ENCODE data around the gene CRYAA. TPM values are rescaled to one million over a fixed set of nuclear protein-coding genes. Genes with fewer than 3 reads are reported as not detected.

The CRYAA gene
- polyA plus RNA-seq, 1 donor from 2014 or later: not detected

DNA sequence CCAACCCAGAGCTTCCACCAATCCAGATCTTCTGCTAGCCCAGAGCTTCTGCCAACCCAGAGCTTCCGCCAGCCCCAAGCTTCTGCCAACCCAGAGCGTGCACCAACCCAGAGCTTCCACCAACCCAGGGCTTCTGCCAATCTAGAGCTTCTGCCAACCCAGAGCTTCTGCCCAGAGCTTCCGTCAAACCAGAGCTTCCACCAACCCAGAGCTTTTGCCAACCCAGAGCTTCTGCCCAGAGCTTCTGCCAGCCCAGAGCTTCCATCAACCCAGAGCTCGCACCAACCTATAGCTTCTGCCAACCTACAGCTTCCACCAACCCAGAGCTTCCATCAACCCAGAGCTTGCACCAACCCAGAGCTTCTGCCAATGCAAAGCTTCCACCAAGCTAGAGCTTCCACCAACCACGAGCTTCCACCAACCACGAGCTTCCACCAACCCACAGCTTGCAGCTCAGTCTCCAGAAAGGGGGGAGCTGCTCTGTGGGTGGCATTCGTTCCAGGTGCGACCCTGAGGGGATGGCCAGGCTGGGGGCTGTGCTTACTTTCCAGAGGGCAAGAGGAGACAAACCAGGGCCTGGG lies 23.8 kb downstream of the CRYAA start:
- Histone ChIP-seq H3F3A (ENCODE audit: insufficient read depth, low read length, poor library complexity, severe bottlenecking) (no peaks in the 10 kb centered on the region), H2AFZ (ENCODE audit: low read depth, low read length) (no peak overlapping the region), H3K9me2 (ENCODE audit: insufficient read depth, low read length) (no peaks in the 10 kb centered on the region), H3K79me2 (replicated peaks; ENCODE audit: insufficient read depth, low read length) (no peaks in the 10 kb centered on the region), H3K36me3 (ENCODE audit: insufficient read depth, low read length) (no peaks in the 10 kb centered on the region), H3K27me3 (ENCODE audit: insufficient read depth, low read depth, low read length) (no peaks in the 10 kb centered on the region), H3K9ac (ENCODE audit: low read length) (no peak overlapping the region), H4K20me1 (ENCODE audit: insufficient read depth) (no peaks in the 10 kb centered on the region), H3K9me3 (ENCODE audit: low read length) (no peaks in the 10 kb centered on the region), H3K4me2 (ENCODE audit: low read length) (no peak overlapping the region), H3K27ac (ENCODE audit: low read length) (no peak overlapping the region), H3K4me3 (ENCODE audit: low read length) (no peak overlapping the region)
- TF ChIP-seq EZH2 (IDR thresholded peaks at IDR 0.05; ENCODE audit: borderline replicate concordance, insufficient read depth, low read length, poor library complexity, severe bottlenecking) (no peak), POLR2AphosphoS5 (IDR thresholded peaks at IDR 0.05) (no peak), SMC3 (conservative IDR thresholded peaks at IDR 0.05; ENCODE audit: poor library complexity) (no peak), EP300 (conservative IDR thresholded peaks at IDR 0.05; ENCODE audit: poor library complexity, severe bottlenecking) (no peak), TAF1 (IDR thresholded peaks at IDR 0.05; ENCODE audit: low read depth) (no peak), MXI1 (conservative IDR thresholded peaks at IDR 0.05; ENCODE audit: poor library complexity, severe bottlenecking) (no peak), RAD21 (conservative IDR thresholded peaks at IDR 0.05) (no peak)
- TF ChIP-seq, protein P1, sequence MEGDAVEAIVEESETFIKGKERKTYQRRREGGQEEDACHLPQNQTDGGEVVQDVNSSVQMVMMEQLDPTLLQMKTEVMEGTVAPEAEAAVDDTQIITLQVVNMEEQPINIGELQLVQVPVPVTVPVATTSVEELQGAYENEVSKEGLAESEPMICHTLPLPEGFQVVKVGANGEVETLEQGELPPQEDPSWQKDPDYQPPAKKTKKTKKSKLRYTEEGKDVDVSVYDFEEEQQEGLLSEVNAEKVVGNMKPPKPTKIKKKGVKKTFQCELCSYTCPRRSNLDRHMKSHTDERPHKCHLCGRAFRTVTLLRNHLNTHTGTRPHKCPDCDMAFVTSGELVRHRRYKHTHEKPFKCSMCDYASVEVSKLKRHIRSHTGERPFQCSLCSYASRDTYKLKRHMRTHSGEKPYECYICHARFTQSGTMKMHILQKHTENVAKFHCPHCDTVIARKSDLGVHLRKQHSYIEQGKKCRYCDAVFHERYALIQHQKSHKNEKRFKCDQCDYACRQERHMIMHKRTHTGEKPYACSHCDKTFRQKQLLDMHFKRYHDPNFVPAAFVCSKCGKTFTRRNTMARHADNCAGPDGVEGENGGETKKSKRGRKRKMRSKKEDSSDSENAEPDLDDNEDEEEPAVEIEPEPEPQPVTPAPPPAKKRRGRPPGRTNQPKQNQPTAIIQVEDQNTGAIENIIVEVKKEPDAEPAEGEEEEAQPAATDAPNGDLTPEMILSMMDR (IDR thresholded peaks at IDR 0.05; ENCODE audit: poor library complexity, severe bottlenecking): no peak
- TF ChIP-seq, protein P2, sequence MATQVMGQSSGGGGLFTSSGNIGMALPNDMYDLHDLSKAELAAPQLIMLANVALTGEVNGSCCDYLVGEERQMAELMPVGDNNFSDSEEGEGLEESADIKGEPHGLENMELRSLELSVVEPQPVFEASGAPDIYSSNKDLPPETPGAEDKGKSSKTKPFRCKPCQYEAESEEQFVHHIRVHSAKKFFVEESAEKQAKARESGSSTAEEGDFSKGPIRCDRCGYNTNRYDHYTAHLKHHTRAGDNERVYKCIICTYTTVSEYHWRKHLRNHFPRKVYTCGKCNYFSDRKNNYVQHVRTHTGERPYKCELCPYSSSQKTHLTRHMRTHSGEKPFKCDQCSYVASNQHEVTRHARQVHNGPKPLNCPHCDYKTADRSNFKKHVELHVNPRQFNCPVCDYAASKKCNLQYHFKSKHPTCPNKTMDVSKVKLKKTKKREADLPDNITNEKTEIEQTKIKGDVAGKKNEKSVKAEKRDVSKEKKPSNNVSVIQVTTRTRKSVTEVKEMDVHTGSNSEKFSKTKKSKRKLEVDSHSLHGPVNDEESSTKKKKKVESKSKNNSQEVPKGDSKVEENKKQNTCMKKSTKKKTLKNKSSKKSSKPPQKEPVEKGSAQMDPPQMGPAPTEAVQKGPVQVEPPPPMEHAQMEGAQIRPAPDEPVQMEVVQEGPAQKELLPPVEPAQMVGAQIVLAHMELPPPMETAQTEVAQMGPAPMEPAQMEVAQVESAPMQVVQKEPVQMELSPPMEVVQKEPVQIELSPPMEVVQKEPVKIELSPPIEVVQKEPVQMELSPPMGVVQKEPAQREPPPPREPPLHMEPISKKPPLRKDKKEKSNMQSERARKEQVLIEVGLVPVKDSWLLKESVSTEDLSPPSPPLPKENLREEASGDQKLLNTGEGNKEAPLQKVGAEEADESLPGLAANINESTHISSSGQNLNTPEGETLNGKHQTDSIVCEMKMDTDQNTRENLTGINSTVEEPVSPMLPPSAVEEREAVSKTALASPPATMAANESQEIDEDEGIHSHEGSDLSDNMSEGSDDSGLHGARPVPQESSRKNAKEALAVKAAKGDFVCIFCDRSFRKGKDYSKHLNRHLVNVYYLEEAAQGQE (IDR thresholded peaks at IDR 0.05; ENCODE audit: borderline replicate concordance): no peak

DNA sequence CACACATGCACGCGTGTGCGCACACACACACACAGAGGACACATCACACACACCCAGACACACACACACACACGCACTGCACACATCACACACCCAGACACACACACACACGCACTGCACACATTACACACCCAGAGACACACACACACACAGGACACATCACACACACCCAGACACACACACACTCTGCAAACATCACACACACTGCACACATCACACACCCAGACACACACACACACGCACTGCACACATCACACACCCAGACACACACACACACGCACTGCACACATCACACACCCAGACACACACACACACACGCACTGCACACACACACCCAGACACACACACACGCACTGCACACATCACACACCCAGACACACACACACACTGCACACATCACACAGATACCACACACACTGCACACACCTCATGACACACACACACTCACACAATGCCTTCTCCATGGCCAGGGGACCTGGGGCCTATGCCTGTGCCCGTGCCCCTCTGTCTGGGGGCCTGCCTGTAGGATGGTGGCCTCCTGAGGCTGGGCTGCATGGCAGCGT lies 24.4 kb downstream of the CRYAA start:
- Histone ChIP-seq H2AFZ (ENCODE audit: low read depth, low read length) (no peak overlapping the region), H3K9ac (ENCODE audit: low read length) (no peak overlapping the region), H3K4me2 (ENCODE audit: low read length) (no peak overlapping the region), H3K9me3 (ENCODE audit: low read length) (no peaks in the 10 kb centered on the region), H3K36me3 (ENCODE audit: insufficient read depth, low read length) (no peaks in the 10 kb centered on the region), H3K27me3 (ENCODE audit: insufficient read depth, low read depth, low read length) (no peaks in the 10 kb centered on the region), H3K27ac (ENCODE audit: low read length) (no peak overlapping the region), H3K79me2 (replicated peaks; ENCODE audit: insufficient read depth, low read length) (no peaks in the 10 kb centered on the region), H4K20me1 (ENCODE audit: insufficient read depth) (no peaks in the 10 kb centered on the region), H3K4me3 (ENCODE audit: low read length) (no peak overlapping the region), H3F3A (ENCODE audit: insufficient read depth, low read length, poor library complexity, severe bottlenecking) (no peaks in the 10 kb centered on the region), H3K9me2 (ENCODE audit: insufficient read depth, low read length) (no peaks in the 10 kb centered on the region)
- TF ChIP-seq POLR2AphosphoS5 (IDR thresholded peaks at IDR 0.05): no peak
- TF ChIP-seq MXI1 (conservative IDR thresholded peaks at IDR 0.05; ENCODE audit: poor library complexity, severe bottlenecking): no peak
- no peak for TF ChIP-seq RAD21 (conservative IDR thresholded peaks at IDR 0.05)
- TF ChIP-seq EZH2 (IDR thresholded peaks at IDR 0.05; ENCODE audit: borderline replicate concordance, insufficient read depth, low read length, poor library complexity, severe bottlenecking): no peak

All from neural cell (in vitro differentiated cells).